Measurements from ENCODE around the gene RAB11FIP5.
"Not testable (repeated sequence)": the region's sequence is repeated elsewhere in the genome, so short reads cannot be mapped to it uniquely, and the experiment has no call there.

RAB11FIP5 gene

GRCh38 chr2:73070643-73071359 lies 41.9 kb downstream of the RAB11FIP5 start:
- DNase-seq (ENCODE audit: low read depth in 3 of 3), result peak in 1 of 3 experiments; percentile 52

- DNase-seq (ENCODE audit: low read depth in 3 of 3), result no peak
These were observed 42.7 kb downstream of the RAB11FIP5 start for GRCh38 chr2:73069855-73070642.

GRCh38 chr2:73069041-73069854 lies 43.5 kb downstream of the RAB11FIP5 start:
- DNase-seq (ENCODE audit: low read depth in 3 of 3), result no peak

GRCh38 chr2:73068147-73068546 lies 44.6 kb downstream of the RAB11FIP5 start:
- no peak for DNase-seq (ENCODE audit: low read depth in 3 of 3)

- no peak for DNase-seq (ENCODE audit: low read depth in 3 of 3)
These were observed 45.7 kb downstream of the RAB11FIP5 start for GRCh38 chr2:73067043-73067442.

GRCh38 chr2:73065070-73065469 lies 47.7 kb downstream of the RAB11FIP5 start:
- DNase-seq (ENCODE audit: low read depth in 3 of 3), result not testable (repeated sequence)

- DNase-seq (ENCODE audit: low read depth in 3 of 3), result no peak
These were observed 48.6 kb downstream of the RAB11FIP5 start for GRCh38 chr2:73063909-73064875.

- no peak for DNase-seq (ENCODE audit: low read depth in 3 of 3)
These were observed 49.3 kb downstream of the RAB11FIP5 start for GRCh38 chr2:73063472-73063871.

GRCh38 chr2:73059106-73059505 lies 53.6 kb downstream of the RAB11FIP5 start:
- no peak for DNase-seq (ENCODE audit: low read depth in 3 of 3)

- no peak for DNase-seq (ENCODE audit: low read depth in 3 of 3)
These were observed 57.8 kb downstream of the RAB11FIP5 start for GRCh38 chr2:73054980-73055379.

- DNase-seq (ENCODE audit: low read depth in 3 of 3), result no peak
These were observed 59.2 kb downstream of the RAB11FIP5 start for GRCh38 chr2:73053316-73054114.

- DNase-seq (ENCODE audit: low read depth in 3 of 3), result no peak
These were observed 62.6 kb downstream of the RAB11FIP5 start for GRCh38 chr2:73050121-73050545.

- DNase-seq (ENCODE audit: low read depth in 3 of 3), result no peak
These were observed 68.6 kb downstream of the RAB11FIP5 start for GRCh38 chr2:73043929-73044832.

- DNase-seq (ENCODE audit: low read depth in 3 of 3), result no peak
These were observed 69.5 kb downstream of the RAB11FIP5 start for GRCh38 chr2:73043276-73043675.

GRCh38 chr2:73037947-73038585 lies 74.7 kb downstream of the RAB11FIP5 start:
- DNase-seq (ENCODE audit: low read depth in 3 of 3), result no peak

GRCh38 chr2:73036766-73037165 lies 76.0 kb downstream of the RAB11FIP5 start:
- no peak for DNase-seq (ENCODE audit: low read depth in 3 of 3)

GRCh38 chr2:73035899-73036711 lies 76.6 kb downstream of the RAB11FIP5 start:
- no peak for DNase-seq (ENCODE audit: low read depth in 3 of 3)
